ENCODE data around the gene EFR3B. TPM values are rescaled to one million over a fixed set of nuclear protein-coding genes. Genes with fewer than 3 reads are reported as not detected.
"Not testable (repeated sequence)": the region's sequence is repeated elsewhere in the genome, so short reads cannot be mapped to it uniquely, and the experiment has no call there.

The EFR3B gene
- total RNA-seq, 2 experiments from 2014 or later, result 0.05 TPM

- Mint-ChIP-seq H3K9me3 (ENCODE audit: insufficient read depth) (no peaks in the 10 kb centered on the region), H3K36me3 (ENCODE audit: low read depth) (no peaks in the 10 kb centered on the region), H3K4me3 (no peak overlapping the region), H3K4me1 (ENCODE audit: low read depth) (no peaks in the 10 kb centered on the region), H3K27me3 (ENCODE audit: low read depth) (peaks cover 3% of the 10 kb centered on the region), H3K27ac (no peak overlapping the region)
- ATAC-seq, result no peak
- ChIA-PET CTCF (interaction anchor here (0.8 kb wide), 1 partner anchor 149 kb away, joined by 3 read pairs; no protein-coding TSS in a partner anchor), POLR2A (no interaction called here)
- no peak for DNase-seq
Measured at GRCh38 chr2:25123682-25124081, 81.8 kb downstream of the EFR3B start.

- H3K27me3 Mint-ChIP-seq (ENCODE audit: low read depth), result peaks cover 5% of the 10 kb centered on the region
- CTCF ChIA-PET, result interaction anchor here (5.3 to 6.2 kb wide), 2 partner anchors 150 to 715 kb away, joined by 32 to 180 read pairs; no protein-coding TSS in a partner anchor
- no peak overlapping the region for H3K4me3 Mint-ChIP-seq
- H3K4me1 Mint-ChIP-seq (ENCODE audit: low read depth), result peaks cover 3% of the 10 kb centered on the region
- H3K36me3 Mint-ChIP-seq (ENCODE audit: low read depth), result no peaks in the 10 kb centered on the region
- H3K9me3 Mint-ChIP-seq (ENCODE audit: insufficient read depth), result no peaks in the 10 kb centered on the region
- DNase-seq (no peak), ATAC-seq (no peak)
- POLR2A ChIA-PET, result no interaction called here
- H3K27ac Mint-ChIP-seq, result no peak overlapping the region
Measured at GRCh38 chr2:25125189-25125588, 83.3 kb downstream of the EFR3B start.

DNA sequence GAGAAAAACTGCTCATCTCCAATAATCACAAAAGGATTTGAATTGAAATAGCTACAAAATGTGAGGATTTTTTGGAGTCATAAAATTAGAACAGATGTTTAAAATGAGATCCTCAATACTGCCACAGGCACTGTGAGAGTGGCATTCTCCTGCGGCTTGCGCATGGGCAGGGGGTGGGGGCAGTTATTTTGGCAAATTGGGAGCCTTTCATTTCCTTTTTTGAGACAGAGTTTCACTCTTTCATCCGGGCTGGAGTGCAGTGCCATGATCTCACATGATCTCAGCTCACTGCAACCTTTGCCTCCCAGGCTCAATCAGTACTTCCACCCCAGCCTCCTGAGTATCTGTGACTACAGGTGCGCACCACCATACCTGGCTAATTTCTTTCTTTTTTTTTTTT is 84.1 kb downstream of the EFR3B start:
- DNase-seq, result no peak
- POLR2A ChIA-PET, result no interaction called here
- Mint-ChIP-seq H3K27ac (no peak overlapping the region), H3K27me3 (ENCODE audit: low read depth) (peaks cover 11% of the 10 kb centered on the region), H3K4me1 (ENCODE audit: low read depth) (peaks cover 3% of the 10 kb centered on the region), H3K36me3 (ENCODE audit: low read depth) (no peaks in the 10 kb centered on the region), H3K9me3 (ENCODE audit: insufficient read depth) (no peaks in the 10 kb centered on the region), H3K4me3 (no peak overlapping the region)
- ATAC-seq, result no peak
- CTCF ChIA-PET, result interaction anchor here (1.1 to 6.2 kb wide), 3 partner anchors 70 to 716 kb away, joined by 3 to 180 read pairs (median 32); no protein-coding TSS in a partner anchor

- ATAC-seq; H3K4me1 Mint-ChIP-seq (ENCODE audit: low read depth); H3K9me3 Mint-ChIP-seq (ENCODE audit: insufficient read depth); POLR2A ChIA-PET; H3K36me3 Mint-ChIP-seq (ENCODE audit: low read depth); H3K4me3 Mint-ChIP-seq; DNase-seq; H3K27ac Mint-ChIP-seq: not testable (repeated sequence)
- peaks cover 20% of the 10 kb centered on the region for H3K27me3 Mint-ChIP-seq (ENCODE audit: low read depth)
- CTCF ChIA-PET, result interaction anchor here (3.0 to 6.2 kb wide), 3 partner anchors 10 to 717 kb away, joined by 16 to 180 read pairs (median 32); no protein-coding TSS in a partner anchor
Measured at GRCh38 chr2:25127071-25127470, 85.2 kb downstream of the EFR3B start.

DNA sequence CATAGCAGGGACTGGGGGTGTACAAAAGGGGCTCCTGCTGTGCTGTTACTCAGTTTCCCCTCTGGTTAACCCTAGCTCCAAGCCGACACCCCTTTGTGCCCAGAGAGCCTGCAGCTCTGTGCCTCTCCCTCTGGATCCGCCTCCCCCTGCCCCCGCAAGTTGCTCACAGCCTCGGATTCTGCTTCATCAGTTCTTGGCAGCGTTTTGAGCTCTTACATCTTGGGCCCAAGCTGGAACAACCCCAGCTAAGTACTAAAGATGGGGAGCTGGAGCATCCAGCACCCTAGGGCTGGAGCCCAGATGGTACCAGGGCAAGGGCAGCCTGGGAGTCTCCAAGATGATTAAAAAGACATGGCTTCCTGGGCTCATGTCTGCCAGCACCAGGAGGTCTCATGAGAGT is 85.8 kb downstream of the EFR3B start:
- no peaks in the 10 kb centered on the region for H3K9me3 Mint-ChIP-seq (ENCODE audit: insufficient read depth)
- no peak overlapping the region for H3K27ac Mint-ChIP-seq
- peaks cover 7% of the 10 kb centered on the region for H3K4me1 Mint-ChIP-seq (ENCODE audit: low read depth)
- CTCF ChIA-PET, result interaction anchor here (0.6 to 6.2 kb wide), 6 partner anchors 8 to 718 kb away, joined by 3 to 180 read pairs (median 23); no protein-coding TSS in a partner anchor
- POLR2A ChIA-PET, result no interaction called here
- DNase-seq (no peak), ATAC-seq (no peak)
- no peaks in the 10 kb centered on the region for H3K36me3 Mint-ChIP-seq (ENCODE audit: low read depth)
- H3K4me3 Mint-ChIP-seq, result no peak overlapping the region
- peaks cover 22% of the 10 kb centered on the region for H3K27me3 Mint-ChIP-seq (ENCODE audit: low read depth)

- no peak for ATAC-seq
- Mint-ChIP-seq H3K27me3 (ENCODE audit: low read depth) (peaks cover 41% of the 10 kb centered on the region), H3K36me3 (ENCODE audit: low read depth) (no peaks in the 10 kb centered on the region), H3K4me3 (no peak overlapping the region), H3K4me1 (ENCODE audit: low read depth) (peaks cover 7% of the 10 kb centered on the region), H3K27ac (no peak overlapping the region), H3K9me3 (ENCODE audit: insufficient read depth) (no peaks in the 10 kb centered on the region)
- DNase-seq, result no peak
- CTCF ChIA-PET, result interaction anchor here (0.6 to 6.2 kb wide), 11 partner anchors 9 to 720 kb away, joined by 3 to 180 read pairs (median 4); no protein-coding TSS in a partner anchor
- POLR2A ChIA-PET, result interaction anchor here (0.9 to 1.4 kb wide), 3 partner anchors 154 to 157 kb away, joined by 3 to 7 read pairs (median 4); no protein-coding TSS in a partner anchor
Measured at GRCh38 chr2:25129901-25130520, 88.1 kb downstream of the EFR3B start.

- Mint-ChIP-seq H3K4me1 (ENCODE audit: low read depth) (peaks cover 7% of the 10 kb centered on the region), H3K9me3 (ENCODE audit: insufficient read depth) (no peaks in the 10 kb centered on the region), H3K4me3 (peak overlapping the region; percentile 44), H3K36me3 (ENCODE audit: low read depth) (no peaks in the 10 kb centered on the region), H3K27me3 (ENCODE audit: low read depth) (peaks cover 50% of the 10 kb centered on the region), H3K27ac (no peak overlapping the region)
- ATAC-seq, result no peak
- ChIA-PET POLR2A (interaction anchor here (0.6 kb wide), 1 partner anchor 31 kb away, joined by 3 read pairs; no protein-coding TSS in a partner anchor), CTCF (interaction anchor here (3.9 to 6.2 kb wide), 2 partner anchors 65 to 156 kb away, joined by 30 to 180 read pairs; no protein-coding TSS in a partner anchor)
- no peak for DNase-seq
Measured at GRCh38 chr2:25131253-25131566, 89.3 kb downstream of the EFR3B start.

- Mint-ChIP-seq H3K27me3 (ENCODE audit: low read depth) (peaks cover 52% of the 10 kb centered on the region), H3K4me3 (peak overlapping the region; percentile 44), H3K4me1 (ENCODE audit: low read depth) (peaks cover 7% of the 10 kb centered on the region), H3K36me3 (ENCODE audit: low read depth) (no peaks in the 10 kb centered on the region), H3K27ac (no peak overlapping the region), H3K9me3 (ENCODE audit: insufficient read depth) (no peaks in the 10 kb centered on the region)
- POLR2A ChIA-PET, result interaction anchor here (0.6 kb wide), 1 partner anchor 159 kb away, joined by 3 read pairs; no protein-coding TSS in a partner anchor
- CTCF ChIA-PET, result interaction anchor here (6.2 kb wide), 1 partner anchor 157 kb away, joined by 180 read pairs; no protein-coding TSS in a partner anchor
- DNase-seq, result no peak
- peak; percentile 29 for ATAC-seq
Measured at GRCh38 chr2:25131567-25132298, 89.9 kb downstream of the EFR3B start.

DNA sequence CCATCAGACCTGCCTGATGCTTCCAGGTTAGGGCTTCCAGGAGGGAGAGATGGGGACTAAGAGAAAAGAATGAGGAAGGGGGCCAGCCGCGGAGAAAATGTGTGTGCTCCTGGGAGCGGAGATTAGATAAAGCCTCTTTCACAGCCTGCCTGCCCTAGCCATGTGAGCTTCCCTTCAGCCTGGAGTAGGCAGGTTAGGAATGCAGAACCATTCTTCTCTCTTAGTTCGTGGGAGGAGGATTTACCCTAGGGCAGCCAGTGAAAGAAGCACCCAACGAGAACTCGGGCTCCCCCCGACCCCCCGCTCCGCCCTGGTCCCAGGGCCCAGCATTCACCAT is 90.4 kb downstream of the EFR3B start:
- Mint-ChIP-seq H3K27ac (no peak overlapping the region), H3K36me3 (ENCODE audit: low read depth) (no peaks in the 10 kb centered on the region), H3K9me3 (ENCODE audit: insufficient read depth) (no peaks in the 10 kb centered on the region), H3K4me1 (ENCODE audit: low read depth) (peaks cover 7% of the 10 kb centered on the region), H3K27me3 (ENCODE audit: low read depth) (peaks cover 52% of the 10 kb centered on the region), H3K4me3 (no peak overlapping the region)
- ChIA-PET CTCF (no interaction called here), POLR2A (interaction anchor here (0.6 kb wide), 1 partner anchor 159 kb away, joined by 3 read pairs; no protein-coding TSS in a partner anchor)
- ATAC-seq (no peak), DNase-seq (no peak)

- Mint-ChIP-seq H3K27ac (no peak overlapping the region), H3K9me3 (ENCODE audit: insufficient read depth) (no peaks in the 10 kb centered on the region), H3K4me1 (ENCODE audit: low read depth) (peaks cover 7% of the 10 kb centered on the region), H3K27me3 (ENCODE audit: low read depth) (peaks cover 52% of the 10 kb centered on the region), H3K36me3 (ENCODE audit: low read depth) (no peaks in the 10 kb centered on the region), H3K4me3 (no peak overlapping the region)
- ATAC-seq (no peak), DNase-seq (no peak)
- CTCF ChIA-PET, result interaction anchor here (2.7 kb wide), 1 partner anchor 157 kb away, joined by 11 read pairs; no protein-coding TSS in a partner anchor
- POLR2A ChIA-PET, result no interaction called here
Measured at GRCh38 chr2:25132693-25133092, 90.8 kb downstream of the EFR3B start.

GRCh38 chr2:25140535-25140934 is 98.7 kb downstream of the EFR3B start:
- H3K36me3 Mint-ChIP-seq (ENCODE audit: low read depth); H3K4me1 Mint-ChIP-seq (ENCODE audit: low read depth); H3K9me3 Mint-ChIP-seq (ENCODE audit: insufficient read depth); H3K27me3 Mint-ChIP-seq (ENCODE audit: low read depth); H3K27ac Mint-ChIP-seq; DNase-seq; H3K4me3 Mint-ChIP-seq; POLR2A ChIA-PET; CTCF ChIA-PET; ATAC-seq: not testable (repeated sequence)

DNA sequence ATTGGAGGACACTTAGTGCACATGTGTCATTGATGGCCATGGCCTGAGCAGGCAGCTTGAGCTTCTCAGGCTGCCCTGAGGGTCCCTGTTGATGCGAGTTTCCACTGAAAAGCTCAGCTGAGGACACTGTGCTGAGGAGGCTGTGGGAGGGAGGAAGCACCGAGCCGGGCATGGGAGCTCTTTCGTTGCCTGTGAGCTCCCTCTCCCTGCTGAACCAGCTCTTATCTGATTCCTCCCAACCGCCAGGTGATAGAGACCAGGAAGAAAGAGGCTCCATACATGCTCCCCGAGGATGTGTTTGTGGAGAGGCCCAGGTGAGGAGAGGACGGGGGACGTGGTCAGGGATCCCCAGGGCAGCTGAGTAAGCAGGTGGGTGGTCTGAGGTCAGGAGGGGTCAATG is 99.2 kb downstream of the EFR3B start:
- Mint-ChIP-seq H3K4me1 (ENCODE audit: low read depth) (peaks cover 6% of the 10 kb centered on the region), H3K9me3 (ENCODE audit: insufficient read depth) (no peaks in the 10 kb centered on the region), H3K27ac (no peak overlapping the region), H3K27me3 (ENCODE audit: low read depth) (peaks cover 8% of the 10 kb centered on the region), H3K4me3 (no peak overlapping the region), H3K36me3 (ENCODE audit: low read depth) (no peaks in the 10 kb centered on the region)
- DNase-seq (no peak), ATAC-seq (no peak)
- CTCF ChIA-PET, result no interaction called here
- POLR2A ChIA-PET, result no interaction called here
